GM21367 (cell line): ENCODE data around the gene FNDC8.
"Not testable (repeated sequence)": the region's sequence is repeated elsewhere in the genome, so short reads cannot be mapped to it uniquely, and the experiment has no call there.

Source experiments
- ATAC-seq: cut with Tn5 transposase; IDR thresholded peaks from one replicate; pipeline ENCODE4 v1.9.1; 2021; ENCODE audit not compliant: unreplicated experiment

FNDC8 gene

DNA sequence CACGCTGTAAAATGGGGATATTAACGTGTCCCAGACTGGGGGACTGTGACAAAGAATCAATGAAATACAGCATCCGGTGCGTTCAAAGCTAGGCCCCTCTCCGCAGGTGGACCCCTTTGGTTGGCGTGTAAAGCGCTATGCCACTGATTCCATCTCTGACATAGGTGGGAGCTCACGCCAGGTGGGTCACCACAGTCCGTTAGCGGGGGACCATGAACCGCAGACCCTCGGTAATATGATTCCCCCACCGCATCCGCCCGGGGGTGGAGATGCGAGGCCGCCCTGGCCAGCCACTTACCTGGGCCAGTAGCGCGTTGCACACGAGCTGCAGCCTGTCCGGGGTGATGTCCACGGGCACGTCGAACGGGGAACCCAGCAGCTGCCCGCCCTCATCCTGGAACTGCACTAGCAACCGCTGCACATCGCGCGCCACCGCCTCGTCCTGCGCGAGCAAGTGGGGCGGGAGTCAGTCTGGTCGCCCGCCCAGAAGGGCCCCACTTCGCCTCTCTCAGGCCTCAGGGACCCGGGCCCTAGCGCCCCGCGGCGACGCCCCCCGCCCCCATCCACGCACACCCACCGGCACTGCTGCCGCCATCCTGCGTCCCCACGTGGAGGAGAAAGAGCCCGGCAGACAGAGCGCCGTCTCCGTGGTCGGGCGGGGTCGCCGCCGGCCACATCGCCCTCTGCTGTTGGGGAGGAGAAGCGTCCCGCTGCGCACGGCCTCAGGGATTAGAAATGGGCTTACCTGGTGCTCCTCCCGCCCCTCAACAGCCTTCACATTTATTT is 20.5 kb downstream of the FNDC8 start, which contains the start of gene NLE1:
Gene NLE1 (minus strand): TSS at position 623 of the 786 bp plus-strand sequence. CDS start 28 bp downstream, at position 595.
- peak; percentile 82 for ATAC-seq

- no peak for ATAC-seq
These were observed 21.0 kb downstream of the FNDC8 start for GRCh38 chr17:35142467-35142796.

- no peak for ATAC-seq
These were observed 23.4 kb downstream of the FNDC8 start for GRCh38 chr17:35144840-35145239.

DNA sequence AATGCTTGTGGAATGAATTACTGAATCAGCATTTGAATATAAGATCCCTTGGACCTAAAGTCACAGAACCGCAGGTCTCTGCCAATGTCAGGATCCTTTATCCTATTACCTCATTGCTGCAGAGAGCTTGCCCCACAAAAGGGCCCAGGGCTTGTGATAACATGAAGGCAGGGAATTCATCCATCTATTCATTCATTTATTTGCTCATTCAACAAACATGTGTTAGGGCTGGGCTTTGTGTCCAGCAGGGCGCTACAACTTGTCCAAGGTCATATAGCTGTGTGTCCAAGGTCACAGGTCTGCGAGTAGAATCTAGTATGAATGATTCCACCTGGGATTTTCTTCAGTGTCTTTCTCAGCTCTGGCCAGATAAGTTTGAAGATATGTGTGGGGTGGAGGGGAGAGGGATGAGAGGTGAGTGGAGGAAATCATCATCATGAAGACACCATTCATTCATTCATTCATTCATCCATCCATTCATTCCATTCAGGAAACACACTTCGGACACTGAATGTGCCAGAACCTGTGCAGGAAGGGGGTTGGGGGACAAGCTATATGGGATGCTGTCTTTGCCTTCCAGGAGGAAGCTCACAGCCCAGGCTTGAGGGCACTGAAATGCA is 24.9 kb downstream of the FNDC8 start:
- no peak for ATAC-seq

GRCh38 chr17:35147375-35147905 is 26.0 kb downstream of the FNDC8 start, which contains the start of gene UNC45B:
UNC45B (plus strand) TSS chr17:35147817; CDS start chr17:35148264, 447 bp downstream.
- no peak for ATAC-seq

- ATAC-seq: no peak
These were observed 26.7 kb downstream of the FNDC8 start for GRCh38 chr17:35148144-35148543.

DNA sequence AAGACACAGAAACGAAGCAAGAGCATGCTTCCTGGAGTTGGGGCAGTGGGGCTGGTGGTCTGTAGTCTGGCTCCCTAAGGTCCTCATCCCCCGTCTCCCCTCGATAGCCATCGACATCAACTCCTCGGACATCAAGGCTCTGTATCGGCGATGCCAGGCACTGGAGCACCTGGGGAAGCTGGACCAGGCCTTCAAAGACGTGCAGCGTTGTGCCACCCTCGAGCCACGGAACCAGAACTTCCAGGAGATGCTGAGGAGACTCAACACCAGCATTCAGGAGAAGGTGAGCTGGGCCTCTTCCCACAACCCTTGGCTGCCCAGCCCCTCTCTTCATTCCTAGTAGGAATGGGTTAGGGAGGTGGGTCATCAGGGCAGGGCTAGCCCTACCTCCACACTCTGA is 28.5 kb downstream of the FNDC8 start:
- ATAC-seq: no peak

DNA sequence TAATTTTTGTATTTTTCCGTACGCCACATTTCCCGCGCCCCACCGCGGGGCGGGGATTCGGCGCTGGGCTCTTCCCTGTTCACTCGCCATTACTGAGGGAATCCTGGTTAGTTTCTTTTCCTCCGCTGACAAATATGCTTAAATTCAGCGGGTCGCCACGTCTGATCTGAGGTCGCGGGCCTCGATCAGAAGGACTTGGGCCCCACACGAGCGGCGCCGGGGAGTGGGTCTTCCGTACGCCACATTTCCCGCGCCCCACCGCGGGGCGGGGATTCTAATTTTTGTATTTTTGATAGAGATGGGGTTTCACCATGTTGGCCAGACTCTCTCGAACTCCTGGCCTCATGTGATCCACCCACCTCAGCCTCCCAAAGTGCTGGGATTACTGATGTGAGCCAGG is 29.7 kb downstream of the FNDC8 start:
- not testable (repeated sequence) for ATAC-seq

- ATAC-seq: no peak
These were observed 31.2 kb downstream of the FNDC8 start for GRCh38 chr17:35152421-35153140.

DNA sequence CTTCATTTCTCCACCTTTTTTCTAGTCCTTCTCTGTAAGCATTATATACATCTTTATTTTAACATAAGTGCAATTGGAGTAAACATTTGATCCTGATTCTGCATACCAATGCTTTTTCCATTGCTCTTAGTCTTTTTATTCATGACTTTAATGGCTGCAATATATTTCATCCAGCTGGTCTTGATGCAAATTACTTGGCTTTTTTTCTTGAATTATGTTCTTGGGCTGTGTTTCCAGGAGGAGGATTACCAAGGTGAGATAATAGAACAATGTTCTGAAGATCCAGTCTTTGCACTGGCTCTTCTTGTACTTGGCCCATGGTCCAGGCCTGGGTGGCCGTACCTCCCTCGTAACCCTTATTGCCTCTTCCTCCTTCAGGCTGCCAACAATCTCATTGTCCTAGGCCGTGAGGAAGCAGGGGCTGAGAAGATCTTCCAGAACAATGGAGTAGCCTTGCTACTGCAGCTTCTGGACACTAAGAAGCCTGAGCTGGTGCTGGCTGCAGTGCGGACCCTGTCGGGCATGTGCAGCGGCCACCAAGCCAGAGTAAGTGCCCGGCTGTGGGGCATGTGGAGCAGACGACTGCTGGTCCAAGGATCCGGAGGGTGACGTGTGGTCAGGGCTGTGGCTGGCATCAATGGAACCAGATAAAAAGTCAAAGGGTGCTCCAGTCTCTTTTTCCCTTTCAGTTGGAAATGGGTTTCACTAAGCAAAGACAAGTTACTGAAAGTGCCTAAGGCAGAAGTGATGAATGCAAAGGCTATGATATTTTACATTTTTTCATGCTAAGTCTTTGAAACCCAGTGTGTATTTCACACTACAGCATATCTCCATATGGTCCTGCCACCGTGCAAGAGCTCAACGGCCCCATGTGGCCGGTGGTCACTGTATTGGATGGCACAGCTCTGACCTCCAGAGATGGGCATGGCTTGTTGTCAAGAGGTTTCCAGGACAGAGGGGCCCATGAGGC is 33.1 kb downstream of the FNDC8 start:
- no peak for ATAC-seq

DNA sequence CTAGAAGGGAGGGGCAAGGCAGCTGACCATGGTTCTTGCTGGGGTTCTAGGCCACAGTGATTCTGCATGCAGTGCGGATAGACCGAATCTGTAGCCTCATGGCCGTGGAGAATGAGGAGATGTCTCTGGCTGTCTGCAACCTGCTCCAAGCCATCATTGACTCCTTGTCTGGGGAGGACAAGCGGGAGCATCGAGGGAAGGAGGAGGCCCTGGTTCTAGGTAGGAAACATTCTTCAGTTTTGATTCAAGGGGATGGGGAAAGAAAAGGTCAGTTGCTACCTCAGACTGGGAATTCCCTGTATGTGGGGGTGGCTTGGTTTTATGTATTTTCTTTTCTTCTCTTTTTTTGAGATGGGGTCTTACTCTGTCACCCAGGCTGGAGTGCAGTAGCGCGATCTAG is 33.8 kb downstream of the FNDC8 start:
- ATAC-seq: no peak

DNA sequence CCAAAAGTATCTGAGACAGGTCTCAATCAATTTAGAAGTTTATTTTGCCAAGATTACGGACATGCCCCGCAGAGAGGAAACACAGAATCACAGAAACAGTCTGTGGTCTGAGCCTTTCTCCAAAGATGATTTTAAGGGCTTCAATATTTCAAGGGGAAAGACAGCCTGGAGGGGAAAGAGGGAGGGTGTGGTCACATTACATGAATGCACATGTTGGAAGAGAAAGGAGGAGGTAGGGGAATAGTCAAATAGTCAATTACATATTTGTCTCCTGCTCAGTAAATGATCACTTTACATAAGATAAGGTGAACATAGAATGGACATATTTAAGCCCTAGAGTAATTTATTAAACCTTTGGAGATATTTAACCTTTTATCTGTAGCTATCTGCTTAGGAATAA is 38.5 kb downstream of the FNDC8 start:
- no peak for ATAC-seq

DNA sequence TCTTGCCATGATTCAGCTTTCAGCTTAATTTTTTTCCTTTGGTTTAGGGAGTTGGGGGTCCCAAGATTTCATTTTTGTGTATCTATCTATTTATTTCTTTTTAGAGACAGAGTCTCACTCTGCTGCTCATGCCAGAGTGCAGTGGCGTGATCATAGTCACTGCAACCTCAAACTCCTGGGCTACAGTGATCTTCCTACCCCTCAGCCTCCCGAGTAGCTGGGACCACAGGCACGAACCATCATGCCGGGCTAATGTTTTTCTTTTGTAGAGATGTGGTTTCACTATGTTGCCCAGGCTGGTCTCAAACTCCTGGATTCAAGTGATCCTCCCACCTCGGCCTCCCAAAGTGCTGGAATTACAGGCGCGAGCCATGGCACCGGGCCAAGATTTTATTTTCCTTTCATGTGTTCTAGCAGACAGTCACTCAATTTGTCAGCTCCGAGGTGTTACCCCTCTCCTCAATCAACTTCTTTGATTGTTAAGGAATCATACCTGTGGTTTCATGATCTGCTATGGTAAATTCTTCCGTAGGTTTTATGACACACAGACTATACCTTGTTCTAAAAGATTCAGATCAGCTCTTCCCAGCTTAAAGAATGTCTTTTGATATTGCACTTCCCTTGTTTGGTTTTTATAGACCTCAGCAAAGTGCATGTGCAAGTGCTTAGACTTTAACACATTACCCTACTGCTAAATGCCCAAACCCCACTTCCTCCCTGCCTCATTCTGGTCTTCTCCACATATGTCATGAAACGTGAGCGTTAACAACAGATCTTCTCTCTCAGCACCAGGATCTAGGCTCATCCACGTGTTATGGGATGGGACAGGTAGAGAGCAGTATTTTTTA is 39.2 kb downstream of the FNDC8 start:
- ATAC-seq: no peak

- ATAC-seq: no peak
These were observed 39.9 kb downstream of the FNDC8 start for GRCh38 chr17:35161281-35161761.

DNA sequence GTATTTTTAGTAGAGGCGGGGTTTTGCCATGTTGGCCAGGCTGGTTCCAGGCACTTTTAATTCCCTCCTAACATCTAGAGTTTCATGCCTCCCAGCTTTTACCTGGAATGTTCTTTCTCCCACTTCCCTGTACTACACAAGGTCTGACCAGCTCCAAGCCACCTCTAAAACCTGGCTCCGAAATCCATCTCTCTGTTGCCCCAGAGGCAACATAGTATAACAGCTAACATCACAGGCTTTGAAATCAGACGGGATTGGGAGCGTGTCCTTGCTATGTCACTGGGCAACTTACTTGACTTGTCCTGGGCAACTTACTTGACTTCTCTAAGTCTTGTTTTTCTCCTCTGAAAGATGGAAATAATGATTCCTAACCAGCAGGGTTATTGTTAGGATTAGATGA is 41.3 kb downstream of the FNDC8 start:
- ATAC-seq: no peak

DNA sequence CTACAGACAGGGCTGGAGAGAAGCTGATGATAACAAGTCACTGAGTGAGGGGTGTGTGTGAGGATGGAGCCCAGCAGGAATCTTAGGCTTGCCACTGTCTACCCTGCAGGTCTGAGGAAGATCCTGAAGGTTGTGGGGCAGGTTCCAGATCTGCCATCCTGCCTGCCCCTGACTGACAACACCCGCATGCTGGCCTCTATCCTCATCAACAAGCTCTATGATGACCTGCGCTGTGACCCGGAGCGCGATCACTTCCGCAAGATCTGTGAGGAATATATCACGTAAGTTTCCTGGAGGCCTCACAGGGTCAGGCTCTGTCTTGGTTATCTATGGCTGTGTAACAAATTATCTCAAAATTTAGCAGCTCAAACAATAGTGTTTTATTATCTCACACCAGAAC is 42.5 kb downstream of the FNDC8 start:
- no peak for ATAC-seq

GRCh38 chr17:35164716-35165115 is 43.3 kb downstream of the FNDC8 start:
- ATAC-seq: no peak

- ATAC-seq: no peak
These were observed 45.1 kb downstream of the FNDC8 start for GRCh38 chr17:35166526-35166925.

- no peak for ATAC-seq
These were observed 45.6 kb downstream of the FNDC8 start for GRCh38 chr17:35167046-35167445.
